ENCODE measurements around the gene CDC42EP4. TPM values are rescaled to one million over a fixed set of nuclear protein-coding genes. Genes with fewer than 3 reads are reported as not detected.
A peak's percentile ranks its signal among the peaks of the same experiment; 100 is the strongest.

CDC42EP4 gene
- total and polyA plus RNA-seq, 9 of the 15 experiments (the other 6 are each of a cell fraction or from before 2014, with no cell fraction given), result 0.65 to 20.8 (median 12.3) TPM

DNA sequence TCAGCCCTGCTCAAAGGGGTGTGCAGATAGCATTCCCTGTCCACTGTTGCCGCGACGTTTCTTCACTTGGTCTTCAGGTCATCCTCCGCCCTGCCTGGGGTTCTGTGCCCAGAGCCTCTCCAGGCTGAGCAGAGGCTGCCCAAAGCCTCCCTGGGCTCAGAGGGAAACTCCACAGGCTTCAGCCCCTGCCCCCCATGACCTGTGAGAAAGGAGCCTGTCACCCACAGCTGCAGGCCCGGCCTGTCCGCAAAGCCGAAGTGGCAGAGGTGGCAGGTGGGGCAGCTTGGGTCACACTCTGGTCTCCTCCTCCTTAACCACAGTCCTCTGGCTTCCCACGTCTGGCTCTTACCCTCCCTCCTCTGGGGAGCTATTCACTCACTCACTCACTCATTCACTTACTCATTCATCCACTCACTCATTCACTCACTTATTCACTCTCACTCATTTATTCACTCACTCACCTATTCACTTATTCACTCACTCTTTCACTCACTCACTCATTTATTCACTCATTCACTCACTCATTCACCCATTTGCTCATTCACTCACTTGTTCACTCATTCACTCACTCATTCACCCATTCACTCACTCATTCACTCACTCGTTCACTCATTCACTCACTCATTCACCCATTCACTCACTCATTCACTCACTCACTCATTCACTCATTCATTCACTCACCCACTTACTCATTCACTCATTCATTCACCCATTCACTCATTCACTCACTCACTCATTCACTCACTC, 43.0 kb downstream of the CDC42EP4 start:
- H3K4me2 ChIP-seq (ENCODE audit: insufficient read depth, low read length), result no peak overlapping the region
- H3K27me3 ChIP-seq (ENCODE audit: control insufficient read depth in 2 of 2, insufficient read depth in 2 of 2, low read length in 2 of 2), result peaks cover 8 to 15% of the 10 kb centered on the region in 2 experiments; a peak in 3 of 5 replicates
- no peaks in the 10 kb centered on the region for H3K9me3 ChIP-seq (replicated peaks; ENCODE audit: control insufficient read depth, insufficient read depth, low read depth, low read length)
- in situ Hi-C loops (cut with MboI), result no loop called here
- no peak overlapping the region for H3K27ac ChIP-seq (ENCODE audit: extremely low read depth, low read depth, low read length)
- FAIRE-seq (no peak), ATAC-seq (peak; percentile 57), DNase-seq (ENCODE audit: extremely low read depth in 1 of 4, low spot score in 3 of 4) (no peak)
- POLR2A ChIA-PET, result interaction anchor here (0.6 to 1.1 kb wide), 2 partner anchors 11 to 22 kb away, joined by 3 to 5 read pairs; no protein-coding TSS in a partner anchor
- peak; percentile 97 for TF ChIP-seq TSC22D4 (tag; IDR thresholded peaks at IDR 0.05)
- TF ChIP-seq, protein P1, sequence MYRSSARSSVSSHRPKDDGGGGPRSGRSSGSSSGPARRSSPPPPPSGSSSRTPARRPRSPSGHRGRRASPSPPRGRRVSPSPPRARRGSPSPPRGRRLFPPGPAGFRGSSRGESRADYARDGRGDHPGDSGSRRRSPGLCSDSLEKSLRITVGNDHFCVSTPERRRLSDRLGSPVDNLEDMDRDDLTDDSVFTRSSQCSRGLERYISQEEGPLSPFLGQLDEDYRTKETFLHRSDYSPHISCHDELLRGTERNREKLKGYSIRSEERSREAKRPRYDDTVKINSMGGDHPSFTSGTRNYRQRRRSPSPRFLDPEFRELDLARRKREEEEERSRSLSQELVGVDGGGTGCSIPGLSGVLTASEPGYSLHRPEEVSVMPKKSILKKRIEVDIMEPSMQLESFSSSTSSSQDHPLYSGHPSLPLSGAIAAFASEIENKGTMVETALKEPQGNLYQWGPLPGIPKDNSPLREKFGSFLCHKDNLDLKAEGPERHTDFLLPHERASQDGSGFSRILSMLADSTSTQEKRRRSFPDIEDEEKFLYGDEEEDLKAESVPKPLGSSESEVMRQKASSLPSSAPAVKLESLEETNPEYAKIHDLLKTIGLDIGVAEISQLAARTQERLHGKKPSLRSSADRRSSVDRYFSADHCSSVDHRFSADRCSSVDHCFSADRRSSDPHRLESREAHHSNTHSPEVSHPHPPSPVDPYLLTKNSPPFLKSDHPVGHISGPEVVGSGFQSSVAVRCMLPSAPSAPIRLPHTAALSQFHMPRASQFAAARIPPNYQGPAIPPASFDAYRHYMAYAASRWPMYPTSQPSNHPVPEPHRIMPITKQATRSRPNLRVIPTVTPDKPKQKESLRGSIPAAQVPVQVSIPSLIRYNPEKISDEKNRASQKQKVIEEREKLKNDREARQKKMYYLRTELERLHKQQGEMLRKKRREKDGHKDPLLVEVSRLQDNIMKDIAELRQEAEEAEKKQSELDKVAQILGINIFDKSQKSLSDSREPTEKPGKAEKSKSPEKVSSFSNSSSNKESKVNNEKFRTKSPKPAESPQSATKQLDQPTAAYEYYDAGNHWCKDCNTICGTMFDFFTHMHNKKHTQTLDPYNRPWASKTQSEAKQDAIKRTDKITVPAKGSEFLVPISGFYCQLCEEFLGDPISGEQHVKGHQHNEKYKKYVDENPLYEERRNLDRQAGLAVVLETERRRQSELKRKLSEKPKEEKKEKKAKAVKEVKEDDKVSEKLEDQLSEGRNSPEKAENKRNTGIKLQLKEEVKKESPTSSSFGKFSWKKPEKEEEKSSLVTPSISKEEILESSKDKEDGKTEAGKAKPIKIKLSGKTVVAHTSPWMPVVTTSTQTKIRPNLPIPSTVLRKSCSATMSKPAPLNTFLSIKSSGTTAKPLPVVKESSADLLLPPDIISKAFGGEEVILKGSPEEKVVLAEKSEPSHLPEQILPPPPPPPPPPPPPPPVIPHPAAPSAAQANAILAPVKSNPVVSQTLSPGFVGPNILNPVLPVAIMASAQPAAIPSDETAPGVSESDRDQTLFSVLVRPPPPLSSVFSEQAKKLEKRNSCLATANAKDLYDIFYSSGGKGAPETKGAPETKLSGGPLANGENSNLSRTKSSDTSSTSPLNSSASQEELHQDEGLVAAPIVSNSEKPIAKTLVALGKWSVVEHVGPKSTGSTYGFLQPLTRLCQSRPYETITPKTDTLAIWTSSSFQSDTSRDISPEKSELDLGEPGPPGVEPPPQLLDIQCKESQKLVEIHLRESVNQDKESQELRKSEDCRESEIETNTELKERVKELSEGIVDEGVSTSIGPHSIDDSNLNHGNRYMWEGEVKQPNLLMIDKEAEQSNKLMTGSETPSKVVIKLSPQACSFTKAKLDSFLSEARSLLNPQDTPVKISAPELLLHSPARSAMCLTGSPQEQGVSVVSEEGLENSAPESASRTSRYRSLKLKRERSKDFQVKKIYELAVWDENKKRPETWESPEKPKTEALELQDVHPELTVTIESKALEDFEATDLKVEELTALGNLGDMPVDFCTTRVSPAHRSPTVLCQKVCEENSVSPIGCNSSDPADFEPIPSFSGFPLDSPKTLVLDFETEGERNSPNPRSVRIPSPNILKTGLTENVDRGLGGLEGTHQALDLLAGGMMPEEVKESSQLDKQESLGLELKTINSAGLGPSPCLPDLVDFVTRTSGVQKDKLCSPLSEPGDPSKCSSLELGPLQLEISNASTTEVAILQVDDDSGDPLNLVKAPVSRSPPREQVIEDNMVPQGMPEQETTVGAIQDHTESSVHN (IDR thresholded peaks at IDR 0.05; ENCODE audit: borderline replicate concordance in 1 of 2, low read depth in 1 of 2), result 0 out of 4 replicates have a peak, but pooled peaks of 1 of the 2 experiments have one; percentile 41
- no peak for TF ChIP-seq EP300 (IDR thresholded peaks at IDR 0.05; ENCODE audit: low read length)
- peak; percentile 99 for TF ChIP-seq ZNF24 (IDR thresholded peaks at IDR 0.05)
- 0 out of 4 replicates have a peak, but pooled peaks of 1 of the 2 experiments have one; percentile 8 for TF ChIP-seq TRIM24 (IDR thresholded peaks at IDR 0.05)
- TF ChIP-seq, protein P2, sequence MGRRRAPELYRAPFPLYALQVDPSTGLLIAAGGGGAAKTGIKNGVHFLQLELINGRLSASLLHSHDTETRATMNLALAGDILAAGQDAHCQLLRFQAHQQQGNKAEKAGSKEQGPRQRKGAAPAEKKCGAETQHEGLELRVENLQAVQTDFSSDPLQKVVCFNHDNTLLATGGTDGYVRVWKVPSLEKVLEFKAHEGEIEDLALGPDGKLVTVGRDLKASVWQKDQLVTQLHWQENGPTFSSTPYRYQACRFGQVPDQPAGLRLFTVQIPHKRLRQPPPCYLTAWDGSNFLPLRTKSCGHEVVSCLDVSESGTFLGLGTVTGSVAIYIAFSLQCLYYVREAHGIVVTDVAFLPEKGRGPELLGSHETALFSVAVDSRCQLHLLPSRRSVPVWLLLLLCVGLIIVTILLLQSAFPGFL (CRISPR knock-in tag; IDR thresholded peaks at IDR 0.05), result no peak
- no peaks in the 10 kb centered on the region for H3K9me1 ChIP-seq (ENCODE audit: control insufficient read depth, insufficient read depth, low read length)
- BruUV-seq (replicated peaks), result no TSS peak
- H4K20me1 ChIP-seq (replicated peaks; ENCODE audit: control insufficient read depth, insufficient read depth, low read length), result no peaks in the 10 kb centered on the region; the same call in 1 of the 2 replicates
- no peaks in the 10 kb centered on the region for H3K36me3 ChIP-seq (ENCODE audit: control insufficient read depth, insufficient read depth, low read length)
- peaks cover 0 to 7% of the 10 kb centered on the region in 2 experiments; a peak in 2 of 5 replicates for H3K4me1 ChIP-seq (replicated peaks in 1 of 2; ENCODE audit: control insufficient read depth in 2 of 2, insufficient read depth in 2 of 2, low read length in 2 of 2)
- intact Hi-C loops (cut with micrococcal nuclease), result no loop called here
- WGBS (ENCODE audit: insufficient coverage, low coverage, missing lambda C conversion rate), result 21% methylated on average over 9 of the region's 9 CpGs
- H3K4me3 ChIP-seq, result no peak overlapping the region
- no peak overlapping the region; a peak in 1 of 4 replicates for H3K9ac ChIP-seq (ENCODE audit: insufficient read depth in 1 of 2, low read depth in 2 of 2, low read length in 2 of 2)
- H2AFZ ChIP-seq (ENCODE audit: low read depth, low read length), result no peak overlapping the region
- CTCF ChIA-PET (ENCODE audit: low intra/inter-chr PET ratio), result no interaction called here
- no peaks in the 10 kb centered on the region for H3K79me2 ChIP-seq (ENCODE audit: control insufficient read depth, insufficient read depth, low read length)
